Gastrocnemius medialis (tissue), 4 donors: ENCODE measurements around the gene RNF213. TPM values are rescaled to one million over a fixed set of nuclear protein-coding genes. Genes with fewer than 3 reads are reported as not detected.

Experiments
- ATAC-seq, 2 donors: fragments of 150-250 bp; one replicate each; pipeline ENCODE4 v1.9.1; 2016
- DNase-seq, 2 donors: peaks; one replicate each; pipeline ENCODE4 v3.0.0-alpha.2; 2019
- H3K27ac ChIP-seq, 4 donors: fragments of 200-600 bp; sonication (generic); 1 replicate in 1 of 4; 2 replicates in 3 of 4; pipeline ENCODE4 v1.5.1; 2016 to 2018; ENCODE audit warnings: mild to moderate bottlenecking in 2 of 4, moderate library complexity in 1 of 4
- H3K27me3 ChIP-seq, 3 donors: fragments of 200-600 bp; sonication (generic) in 2 of 3; 1 replicate in 1 of 3; 2 replicates in 2 of 3; pipeline versions ENCODE4 v1.5.1 to v1.6.0; 2016 to 2019; ENCODE audit warnings: mild to moderate bottlenecking in 1 of 3, moderate library complexity in 1 of 3
- H3K36me3 ChIP-seq, 2 donors: fragments of 200-600 bp; sonication (generic) in 1 of 2; one replicate each; pipeline ENCODE4 v1.5.1; 2017 to 2018
- H3K4me1 ChIP-seq, 2 donors: fragments of 200-600 bp; sonication (generic) in 1 of 2; one replicate each; pipeline ENCODE4 v1.5.1; 2016 to 2017; ENCODE audit warnings: mild to moderate bottlenecking in 2 of 2
- H3K4me3 ChIP-seq, 4 donors: fragments of 200-600 bp; sonication (generic) in 3 of 4; 1 replicate in 1 of 4; 2 replicates in 3 of 4; pipeline ENCODE4 v1.5.1; 2016 to 2019; ENCODE audit warnings: mild to moderate bottlenecking in 2 of 4
- H3K9me3 ChIP-seq, 3 donors: fragments of 200-600 bp; sonication (generic) in 2 of 3; 1 replicate in 1 of 3; 2 replicates in 2 of 3; pipeline ENCODE4 v1.5.1; 2016 to 2019
- CTCF ChIP-seq, 5 experiments: fragments of 450-650 bp in 3 of 5; fragments of 200-600 bp in 2 of 5; sonication (generic) in 2 of 5; IDR thresholded peaks in 4 of 5; conservative IDR thresholded peaks in 1 of 5; 1 replicate in 4 of 5; 2 replicates in 1 of 5; pipeline ENCODE4 v1.5.1; 2016 to 2019; ENCODE audit warnings: antibody characterized with exemption in 5 of 5, mild to moderate bottlenecking in 3 of 5, moderate library complexity in 3 of 5
- POLR2A ChIP-seq, 2 donors: fragments of 450-650 bp; IDR thresholded peaks; one replicate each; pipeline ENCODE4 v1.6.1; 2017; ENCODE audit warnings: antibody characterized with exemption in 2 of 2, mild to moderate bottlenecking in 2 of 2, moderate library complexity in 2 of 2
- in situ Hi-C, 4 donors: fragments of 200-750 bp; cut with MboI; loops; one replicate each; pipeline versions ENCODE4 v1.15.0 to v1.8.0; 2017; ENCODE audit warnings: low sequenced_read_pairs in 4 of 4
- intact Hi-C: fragments of 100-400 bp; cut with DNase I; formaldehyde crosslinking; loops from one replicate; pipeline ENCODE4 v1.15.1; 2023; ENCODE audit warnings: low total_unique reads
- total RNA-seq, 4 donors: library from RNA; depleted of rRNA; stranded (reverse); fragments of >200 nt; gene quantifications; one replicate each; pipeline versions ENCODE4 v1.1.0 to v1.2.3, GENCODE V29; 2016

Gene RNF213
- total RNA-seq, 4 donors from 2014 or later = 24.1 to 51.8 (median 28.6) TPM

GRCh38 chr17:80377798-80378197 lies 117.1 kb downstream of the RNF213 start:
- intact Hi-C loops = no loop called here
- DNase-seq (no peak), ATAC-seq (no peak)
- Histone ChIP-seq H3K36me3 (peaks cover 0 to 93% of the 10 kb centered on the region in 2 donors), H3K9me3 (no peaks in the 10 kb centered on the region), H3K4me1 (no peaks in the 10 kb centered on the region), H3K27me3 (no peaks in the 10 kb centered on the region), H3K27ac (no peak overlapping the region), H3K4me3 (no peak overlapping the region)
- in situ Hi-C loops = no loop called here
- TF ChIP-seq POLR2A (IDR thresholded peaks at IDR 0.05) = no peak
- no peak for TF ChIP-seq CTCF (IDR thresholded peaks at IDR 0.05 in 4 of 5, conservative IDR thresholded peaks at IDR 0.05 in 1 of 5)

- Histone ChIP-seq H3K27me3 (no peaks in the 10 kb centered on the region), H3K9me3 (no peaks in the 10 kb centered on the region), H3K27ac (no peak overlapping the region), H3K4me1 (no peaks in the 10 kb centered on the region), H3K36me3 (peaks cover 0 to 95% of the 10 kb centered on the region in 2 donors), H3K4me3 (no peak overlapping the region)
- DNase-seq (no peak), ATAC-seq (no peak)
- intact Hi-C loops = no loop called here
- TF ChIP-seq CTCF (IDR thresholded peaks at IDR 0.05 in 4 of 5, conservative IDR thresholded peaks at IDR 0.05 in 1 of 5) = no peak
- in situ Hi-C loops = no loop called here
Observed at GRCh38 chr17:80379348-80379747, 118.7 kb downstream of the RNF213 start.

GRCh38 chr17:80380068-80380467 lies 119.4 kb downstream of the RNF213 start:
- no peak for ATAC-seq
- no peak for TF ChIP-seq POLR2A (IDR thresholded peaks at IDR 0.05)
- no peak for TF ChIP-seq CTCF (IDR thresholded peaks at IDR 0.05 in 4 of 5, conservative IDR thresholded peaks at IDR 0.05 in 1 of 5)
- intact Hi-C loops (no loop called here), in situ Hi-C loops (no loop called here)
- Histone ChIP-seq H3K36me3 (peaks cover 0 to 95% of the 10 kb centered on the region in 2 donors), H3K27me3 (no peaks in the 10 kb centered on the region), H3K4me3 (no peak overlapping the region), H3K9me3 (no peaks in the 10 kb centered on the region), H3K27ac (no peak overlapping the region), H3K4me1 (no peaks in the 10 kb centered on the region)
- no peak for DNase-seq

GRCh38 chr17:80380555-80381002 lies 119.9 kb downstream of the RNF213 start:
- intact Hi-C loops = no loop called here
- in situ Hi-C loops = no loop called here
- no peaks in the 10 kb centered on the region for H3K27me3 ChIP-seq
- H3K4me3 ChIP-seq = no peak overlapping the region
- no peaks in the 10 kb centered on the region for H3K4me1 ChIP-seq
- no peak for ATAC-seq
- no peak for DNase-seq
- no peak overlapping the region for H3K27ac ChIP-seq
- TF ChIP-seq CTCF (IDR thresholded peaks at IDR 0.05 in 4 of 5, conservative IDR thresholded peaks at IDR 0.05 in 1 of 5) (no peak), POLR2A (IDR thresholded peaks at IDR 0.05) (no peak)
- no peaks in the 10 kb centered on the region for H3K9me3 ChIP-seq
- H3K36me3 ChIP-seq = peaks cover 0 to 95% of the 10 kb centered on the region in 2 donors

GRCh38 chr17:80381416-80381923 lies 120.8 kb downstream of the RNF213 start:
- DNase-seq = no peak
- no peak for ATAC-seq
- H3K27ac ChIP-seq = no peak overlapping the region
- H3K27me3 ChIP-seq = no peaks in the 10 kb centered on the region
- no peak overlapping the region for H3K4me3 ChIP-seq
- in situ Hi-C loops = no loop called here
- peaks cover 0 to 95% of the 10 kb centered on the region in 2 donors for H3K36me3 ChIP-seq
- TF ChIP-seq POLR2A (IDR thresholded peaks at IDR 0.05) (no peak), CTCF (IDR thresholded peaks at IDR 0.05 in 4 of 5, conservative IDR thresholded peaks at IDR 0.05 in 1 of 5) (no peak)
- no peaks in the 10 kb centered on the region for H3K9me3 ChIP-seq
- intact Hi-C loops = no loop called here
- H3K4me1 ChIP-seq = no peaks in the 10 kb centered on the region
